Measurements from ENCODE around the gene TRAK2.
"Not testable (repeated sequence)": the region's sequence is repeated elsewhere in the genome, so short reads cannot be mapped to it uniquely, and the experiment has no call there.

Gene TRAK2

DNA sequence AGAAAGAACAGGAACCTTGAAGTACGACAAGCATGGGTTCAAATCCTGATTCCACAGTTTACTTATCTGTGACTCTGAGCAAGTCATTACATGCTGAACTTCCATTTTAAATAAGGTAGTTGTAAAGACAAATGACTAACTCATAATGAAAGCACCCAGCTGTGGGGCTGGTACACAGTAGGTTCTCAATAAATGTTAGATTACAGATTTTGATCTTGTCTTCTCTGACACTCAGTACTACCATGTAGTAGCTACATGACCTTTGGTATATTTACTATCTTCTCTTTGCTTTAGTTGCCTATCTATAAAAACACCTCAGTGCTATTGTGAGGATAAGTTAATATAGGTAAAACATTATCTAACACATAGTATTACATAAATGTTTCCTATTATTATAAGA lies 3.2 kb downstream of the TRAK2 start:
- DNase-seq, result no peak

DNA sequence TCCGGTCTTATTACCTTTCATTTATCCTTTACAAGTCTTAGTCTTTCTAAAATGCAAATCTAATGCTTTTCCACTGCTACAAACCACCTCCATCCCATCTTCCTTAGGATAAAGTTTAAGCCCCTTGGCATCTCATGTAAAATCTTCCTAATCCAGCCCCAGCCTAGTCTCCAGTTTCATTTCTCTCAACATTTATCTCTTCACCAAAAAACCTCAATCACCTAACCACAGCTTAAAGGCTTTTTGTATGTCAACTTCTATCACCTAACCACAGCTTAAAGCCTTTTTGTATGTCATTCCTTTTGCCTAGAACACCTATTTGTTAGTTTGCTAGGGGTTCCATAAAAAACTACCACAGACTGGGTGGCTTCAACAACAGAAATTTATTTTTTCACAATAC lies 4.2 kb downstream of the TRAK2 start:
- no peak for DNase-seq

DNA sequence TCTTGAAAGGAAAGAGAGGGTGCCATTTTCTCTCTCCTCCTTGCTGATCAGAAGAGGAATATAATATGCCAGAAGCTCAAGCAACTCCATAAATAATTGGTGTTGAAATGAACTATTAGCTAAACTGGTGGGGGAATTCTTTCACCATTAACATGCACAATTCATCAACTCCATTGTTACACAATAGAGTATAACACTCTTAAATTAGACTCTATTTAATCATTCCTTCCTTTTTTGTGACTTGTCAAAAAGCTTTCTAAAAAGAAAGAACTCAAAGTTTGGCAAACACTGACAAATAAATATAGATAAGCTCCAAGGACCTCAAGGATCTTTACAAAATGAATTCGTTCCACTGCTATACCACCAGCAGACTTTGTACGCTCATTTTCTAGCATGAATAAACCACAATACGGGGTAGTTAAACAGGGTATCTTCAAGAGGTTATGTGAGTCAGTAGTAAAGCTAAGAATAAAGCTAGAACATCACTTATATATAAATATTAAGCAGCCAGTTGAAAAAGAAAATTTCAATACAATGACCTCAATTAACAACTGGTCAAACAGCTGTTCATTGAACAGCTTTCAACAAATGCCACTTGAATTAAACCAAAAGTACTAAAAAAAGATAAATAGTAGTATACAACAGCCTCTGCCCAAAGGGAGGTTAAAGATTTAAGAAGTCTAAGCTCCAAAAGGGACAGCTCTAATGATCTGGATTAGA lies 6.4 kb downstream of the TRAK2 start:
- no peak for DNase-seq

DNA sequence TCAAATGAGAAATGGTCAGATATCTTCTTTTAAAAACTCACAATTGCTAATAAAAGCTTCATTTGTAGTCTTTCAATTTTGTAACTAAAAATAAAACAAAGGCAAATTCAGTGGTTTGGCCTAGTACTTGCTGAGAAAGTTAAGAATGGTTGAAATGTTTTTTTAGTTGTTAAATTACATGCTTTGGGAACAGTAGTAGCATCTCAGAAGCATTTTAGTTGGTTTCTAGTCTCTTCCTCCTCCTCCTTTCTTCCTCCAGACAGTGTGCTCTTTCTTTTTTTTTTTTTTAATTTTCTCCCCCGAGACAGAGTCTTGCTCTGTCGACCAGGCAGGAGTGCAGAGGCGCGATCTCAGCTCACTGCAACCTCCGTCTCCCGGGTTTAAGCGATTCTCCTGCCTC lies 9.8 kb downstream of the TRAK2 start:
- DNase-seq, result no peak

DNA sequence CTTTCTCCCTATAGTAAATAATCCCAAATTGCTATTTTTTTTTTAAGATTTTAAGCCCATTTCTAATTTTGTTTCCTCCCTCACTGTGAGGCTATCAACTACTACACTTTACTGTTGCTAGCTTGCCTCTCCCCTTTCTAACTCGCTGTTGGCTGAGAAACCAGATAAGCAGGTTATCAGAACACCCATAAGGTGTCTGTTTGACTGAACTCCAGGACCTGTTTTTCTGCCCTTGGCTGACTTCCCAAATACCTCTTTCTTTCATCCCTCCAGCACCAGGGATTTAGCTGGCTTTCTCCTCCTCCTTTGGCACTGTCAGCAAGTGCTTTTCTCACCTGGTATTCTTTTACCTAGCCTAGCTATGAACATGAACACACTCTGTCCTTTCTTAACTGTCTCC lies 11.1 kb downstream of the TRAK2 start:
- no peak for DNase-seq

DNA sequence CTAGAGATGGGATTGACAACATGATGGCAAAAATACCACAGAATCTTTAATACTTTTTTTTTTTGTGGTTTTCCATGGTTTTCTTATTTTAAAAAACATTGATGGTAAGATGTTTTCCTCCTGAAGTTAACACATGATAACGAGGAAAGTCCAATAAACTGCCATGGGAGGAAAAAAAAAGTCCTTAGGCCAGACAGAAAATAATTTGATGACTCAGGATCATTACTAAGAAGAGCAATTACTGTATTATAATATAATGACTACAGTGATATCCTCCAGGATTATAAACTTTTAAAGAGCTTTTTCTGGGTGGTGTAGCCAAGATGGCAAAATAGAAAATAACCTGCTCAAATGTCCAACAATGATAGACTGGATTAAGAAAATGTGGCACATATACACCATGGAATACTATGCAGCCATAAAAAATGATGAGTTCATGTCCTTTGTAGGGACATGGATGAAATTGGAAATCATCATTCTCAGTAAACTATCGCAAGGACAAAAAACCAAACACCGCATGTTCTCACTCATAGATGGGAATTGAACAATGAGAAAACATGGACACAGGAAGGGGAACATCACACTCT lies 11.8 kb downstream of the TRAK2 start:
- DNase-seq, result not testable (repeated sequence)

DNA sequence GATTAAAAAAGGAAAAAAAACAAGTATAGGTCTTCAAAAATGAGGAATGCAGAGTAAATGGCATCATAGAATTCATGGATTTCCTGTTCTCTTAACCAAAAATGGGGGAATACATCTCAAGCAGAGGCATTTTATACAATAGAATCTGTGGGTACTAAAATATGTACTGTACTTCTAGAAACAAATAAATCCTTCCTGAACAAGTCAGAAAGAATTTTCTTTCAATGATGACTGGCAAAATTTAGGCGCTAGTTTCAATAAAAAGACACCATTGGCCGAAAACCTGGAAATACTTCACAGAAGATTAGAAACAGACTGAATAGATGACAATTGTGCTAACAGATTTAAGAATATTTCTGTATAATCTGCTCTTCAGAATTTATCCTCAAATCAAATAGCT lies 15.1 kb downstream of the TRAK2 start:
- DNase-seq, result no peak

DNA sequence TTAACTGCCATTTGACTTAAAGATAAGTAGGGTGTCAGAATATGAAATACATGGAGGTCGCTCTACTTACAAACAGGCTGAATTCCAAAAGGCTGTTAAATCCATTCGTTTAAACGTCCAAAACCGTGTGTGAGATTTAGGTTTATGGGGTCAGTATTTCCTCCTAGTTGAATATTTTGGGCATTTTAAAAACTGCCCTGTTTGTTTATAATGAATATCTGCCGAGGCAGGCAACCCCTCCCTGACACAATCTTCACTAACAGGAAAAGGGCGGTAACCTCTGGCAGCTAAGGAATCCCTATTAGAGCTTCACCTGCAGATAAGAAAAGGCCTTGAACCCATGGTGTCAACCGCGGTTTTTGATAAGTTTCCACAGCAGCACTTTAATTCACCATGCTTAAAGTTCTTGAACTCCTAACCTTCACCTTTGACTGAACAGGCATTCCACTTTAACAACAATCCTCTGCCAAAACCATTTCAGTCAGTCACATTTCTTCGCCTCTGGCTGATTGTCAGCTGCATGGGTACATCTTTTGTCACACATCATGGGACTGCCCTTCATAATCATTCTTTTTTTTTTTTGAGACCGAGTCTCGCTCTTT lies 17.8 kb downstream of the TRAK2 start:
- no peak for DNase-seq

DNA sequence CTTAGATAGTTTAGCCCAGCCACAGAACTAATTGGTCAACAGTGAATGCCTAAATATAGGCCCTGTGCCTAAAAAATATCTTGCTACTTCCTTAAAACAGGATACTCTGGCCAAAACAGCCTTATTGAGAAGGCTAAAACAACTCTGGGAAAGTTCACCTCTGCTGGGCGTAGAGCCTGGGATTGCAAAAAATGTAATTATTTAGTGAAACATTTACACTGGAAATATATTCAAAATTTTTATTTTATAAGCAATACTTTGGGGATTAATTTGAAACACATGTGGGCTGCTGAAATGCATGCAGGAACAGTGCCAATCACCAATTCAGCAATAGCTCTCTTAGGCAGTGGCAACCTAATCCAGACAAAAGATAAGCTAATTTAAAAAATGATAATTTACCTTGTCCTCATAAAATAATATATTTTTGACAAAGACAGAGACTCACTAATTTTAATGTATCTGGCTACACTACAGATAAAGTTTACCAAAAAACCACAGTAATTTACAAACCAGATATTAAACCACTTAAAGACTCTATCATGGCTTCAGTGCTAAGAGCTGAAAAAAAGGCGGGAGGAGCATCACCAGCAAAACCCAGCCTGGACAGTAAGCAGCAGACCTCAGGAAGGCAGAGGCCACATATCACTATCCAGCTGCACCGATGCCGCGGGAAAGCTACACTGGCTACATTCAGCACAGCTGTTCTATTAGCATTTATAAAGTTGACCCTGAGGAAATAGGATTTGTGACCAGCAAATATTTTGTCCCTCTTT lies 18.5 kb downstream of the TRAK2 start:
- DNase-seq, result no peak

DNA sequence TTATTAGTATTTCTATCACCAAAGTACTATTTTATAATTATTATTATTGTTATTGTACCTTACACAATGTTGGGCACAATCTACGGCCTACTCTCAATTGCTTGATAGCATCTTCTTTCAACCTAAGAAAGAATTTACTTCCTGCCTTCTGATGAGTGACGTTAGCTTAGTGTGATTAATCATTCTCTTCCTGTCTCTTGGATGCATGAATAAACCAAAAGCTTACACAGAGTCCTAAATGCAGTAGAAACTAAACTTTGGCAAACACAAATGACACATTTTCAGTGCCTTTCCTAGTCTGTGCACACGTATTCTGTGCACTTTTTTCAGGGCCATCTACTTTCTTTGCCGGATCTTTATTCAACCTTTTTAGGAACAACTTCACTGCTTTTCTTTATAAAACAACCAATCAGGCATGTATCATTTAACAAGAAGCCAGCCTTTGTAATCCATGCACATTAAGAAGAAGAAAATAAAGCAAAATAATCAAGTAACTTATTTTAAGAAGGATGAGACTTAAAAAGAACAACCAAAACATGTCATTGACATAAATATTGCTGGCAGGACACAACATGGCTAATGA lies 19.1 kb downstream of the TRAK2 start:
- DNase-seq, result no peak

DNA sequence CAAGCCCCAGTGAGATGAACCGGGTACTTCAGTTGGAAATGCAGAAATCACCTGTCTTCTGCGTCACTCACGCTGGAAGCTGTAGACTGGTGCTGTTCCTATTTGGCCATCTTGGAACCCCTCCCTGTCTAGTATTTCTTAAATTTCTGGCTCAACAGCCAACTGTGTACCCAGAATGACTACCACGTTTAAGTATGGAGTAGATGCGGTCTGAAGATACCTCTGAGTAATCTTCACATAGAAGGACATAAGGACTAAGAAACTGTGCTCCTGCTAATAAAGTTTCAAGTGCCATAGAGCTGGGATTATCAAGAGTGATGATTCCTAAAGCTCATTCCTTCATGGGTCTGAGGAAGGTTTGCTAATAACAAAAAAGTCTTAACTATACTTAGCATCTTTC lies 20.4 kb downstream of the TRAK2 start:
- DNase-seq, result no peak

DNA sequence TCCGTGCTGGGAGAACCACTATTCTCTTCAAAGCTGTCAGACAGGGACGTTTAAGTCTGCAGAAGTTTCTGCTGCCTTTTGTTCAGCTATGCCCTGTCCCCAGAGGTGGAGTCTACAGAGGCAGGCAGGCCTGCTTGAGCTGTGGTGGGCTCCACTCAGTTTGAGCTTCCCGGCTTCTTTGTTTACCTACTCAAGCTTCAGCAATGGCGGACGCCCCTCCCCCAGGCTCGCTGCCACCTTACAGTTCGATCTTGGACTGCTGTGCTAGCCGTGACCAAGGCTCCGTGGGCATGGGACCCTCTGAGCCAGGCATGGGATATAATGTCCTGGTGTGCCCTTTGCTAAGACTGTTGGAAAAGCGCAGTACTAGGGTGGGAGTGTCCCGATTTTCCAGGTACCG lies 20.9 kb downstream of the TRAK2 start:
- not testable (repeated sequence) for DNase-seq

DNA sequence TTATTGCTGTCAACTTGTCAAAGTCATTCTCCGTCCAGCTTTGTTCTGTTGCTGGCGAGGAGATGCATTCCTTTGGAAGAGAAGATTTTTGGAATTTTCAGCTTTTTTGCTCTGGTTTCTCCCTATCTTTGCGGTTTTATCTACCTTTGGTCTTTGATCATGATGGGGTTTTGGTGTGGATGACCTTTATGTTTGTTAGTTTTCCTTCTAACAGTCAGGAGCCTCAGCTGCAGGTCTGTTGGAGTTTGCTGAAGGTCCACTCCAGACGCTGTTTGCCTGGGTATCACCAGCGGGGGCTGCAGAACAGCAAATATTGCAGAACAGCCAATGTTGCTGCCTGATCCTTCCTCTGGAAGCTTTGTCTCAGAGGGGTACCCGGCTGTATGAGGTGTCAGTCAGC lies 21.4 kb downstream of the TRAK2 start:
- DNase-seq, result not testable (repeated sequence)

DNA sequence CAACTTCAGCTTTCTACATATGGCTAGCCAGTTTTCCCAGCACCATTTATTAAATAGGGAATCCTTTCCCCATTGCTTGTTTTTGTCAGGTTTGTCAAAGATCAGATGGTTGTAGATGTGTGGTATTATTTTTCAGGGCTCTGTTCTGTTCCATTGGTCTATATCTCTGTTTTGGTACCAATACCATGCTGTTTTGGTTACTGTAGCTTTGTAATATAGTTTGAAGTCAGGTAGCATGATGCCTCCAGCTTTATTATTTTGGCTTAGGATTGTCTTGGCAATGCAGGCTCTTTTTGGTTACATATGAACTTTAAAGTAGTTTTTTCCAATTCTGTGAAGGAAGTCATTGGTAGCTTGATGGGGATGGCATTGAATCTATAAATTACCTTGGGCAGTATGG lies 22.9 kb downstream of the TRAK2 start:
- DNase-seq, result not testable (repeated sequence)

DNA sequence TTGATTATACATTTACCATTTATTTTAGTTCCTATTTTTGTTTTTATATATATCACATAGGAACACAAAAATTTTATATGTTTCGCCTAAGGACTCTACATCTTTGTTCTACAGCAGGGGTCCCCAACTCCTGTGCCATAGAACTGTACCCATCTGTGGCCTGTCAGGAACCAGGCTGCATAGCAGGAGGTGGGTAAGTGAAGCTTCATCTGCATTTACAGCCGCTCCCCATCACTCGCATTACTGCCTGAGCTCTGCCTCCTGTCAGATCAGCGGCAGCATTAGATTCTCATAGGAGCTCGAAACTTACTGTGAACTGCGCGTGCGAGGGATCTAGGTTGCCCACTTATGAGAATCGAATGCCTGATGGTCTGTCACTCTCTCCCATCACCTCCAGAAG lies 25.3 kb downstream of the TRAK2 start:
- DNase-seq, result no peak

DNA sequence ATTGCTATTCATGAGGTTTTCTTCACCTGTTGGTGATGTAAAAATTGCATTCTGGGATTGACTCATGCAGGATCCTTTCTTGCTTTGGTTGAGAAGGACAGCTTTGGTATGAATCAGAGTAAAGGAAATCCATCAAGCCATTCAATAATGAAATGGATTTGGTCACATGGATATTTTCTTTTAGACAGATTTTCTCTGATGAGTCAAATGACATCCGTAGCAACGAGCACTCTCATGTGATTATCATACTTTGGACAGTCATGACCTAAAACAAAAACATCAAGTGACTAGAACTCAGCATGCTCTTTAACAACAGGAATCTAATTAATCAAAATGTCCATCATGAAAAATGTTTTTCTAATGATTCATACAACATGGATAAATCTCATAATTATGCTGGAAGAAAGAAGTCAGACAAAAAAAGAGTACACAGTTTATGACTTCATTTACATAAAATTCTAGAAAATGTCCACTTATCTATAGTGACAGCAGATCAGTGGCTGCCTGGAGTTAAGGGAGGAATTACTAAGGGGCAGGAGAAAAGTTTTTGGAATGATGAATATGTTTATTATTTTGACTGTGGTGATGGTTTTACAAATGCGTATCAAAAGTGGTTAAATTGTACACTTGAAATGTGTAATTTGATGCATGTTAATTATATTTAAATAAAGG lies 30.7 kb downstream of the TRAK2 start:
- no peak for DNase-seq

DNA sequence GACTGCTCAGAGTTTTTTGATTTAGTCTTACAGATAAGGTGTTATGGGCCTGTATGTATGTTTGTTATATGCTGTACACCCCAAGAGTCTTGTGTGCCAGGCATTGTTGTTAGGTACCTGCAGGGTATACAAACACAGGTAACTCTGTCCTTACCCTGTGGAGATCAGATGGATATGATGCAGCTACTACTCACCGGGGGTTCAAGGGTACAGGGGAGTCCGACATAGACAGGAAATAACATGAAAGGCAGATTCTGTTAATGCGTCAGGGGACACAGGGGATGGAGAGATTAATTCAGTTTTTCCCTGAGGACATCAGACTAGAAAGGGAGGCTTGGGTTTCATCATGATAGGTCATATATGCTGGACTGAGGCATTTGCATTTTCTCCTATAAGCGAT lies 31.3 kb downstream of the TRAK2 start:
- no peak for DNase-seq

DNA sequence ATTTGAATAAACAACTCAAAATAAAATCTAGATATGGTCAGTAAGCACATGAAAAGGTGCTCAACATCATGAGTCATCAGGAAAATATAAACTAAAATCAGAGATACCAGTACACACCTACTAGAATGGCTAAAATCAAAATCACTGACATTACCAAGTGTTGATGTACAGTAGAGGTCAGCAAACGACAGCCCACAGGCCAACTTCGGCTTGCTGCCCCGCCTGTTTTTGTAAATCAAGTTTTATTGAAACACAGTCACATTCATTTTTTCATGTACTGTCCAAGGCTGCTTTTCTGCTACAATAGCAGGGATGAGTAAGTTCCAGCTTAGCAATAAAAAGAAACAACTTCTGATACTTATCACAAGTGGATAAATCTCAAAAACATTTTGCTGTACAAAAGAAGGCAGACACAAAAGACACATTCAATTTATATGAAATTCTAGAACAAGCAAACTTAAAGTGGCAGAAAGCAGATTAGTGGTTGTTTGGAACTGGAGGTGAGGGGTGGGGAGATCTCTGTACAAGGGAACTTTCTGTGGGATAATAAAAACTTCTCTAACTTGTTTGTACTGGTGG lies 32.1 kb downstream of the TRAK2 start:
- no peak for DNase-seq

DNA sequence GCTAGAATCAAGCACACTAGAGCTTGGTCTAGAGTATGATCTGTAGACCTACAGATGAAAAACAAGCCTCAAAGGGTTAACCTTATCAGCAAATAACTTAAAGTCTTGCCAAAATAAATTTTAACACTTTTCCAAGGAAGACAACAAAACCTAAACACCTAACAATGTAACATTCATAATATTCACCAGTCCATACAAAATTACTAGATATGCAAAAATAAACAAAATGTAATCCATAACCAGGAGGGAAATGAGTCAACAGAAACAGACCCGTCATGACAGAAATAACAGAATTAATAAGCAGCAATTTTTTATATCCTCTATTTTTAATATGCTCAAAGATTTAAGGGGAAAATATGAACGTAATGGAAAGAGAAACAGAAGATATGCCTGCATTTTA lies 36.1 kb downstream of the TRAK2 start:
- DNase-seq, result no peak

DNA sequence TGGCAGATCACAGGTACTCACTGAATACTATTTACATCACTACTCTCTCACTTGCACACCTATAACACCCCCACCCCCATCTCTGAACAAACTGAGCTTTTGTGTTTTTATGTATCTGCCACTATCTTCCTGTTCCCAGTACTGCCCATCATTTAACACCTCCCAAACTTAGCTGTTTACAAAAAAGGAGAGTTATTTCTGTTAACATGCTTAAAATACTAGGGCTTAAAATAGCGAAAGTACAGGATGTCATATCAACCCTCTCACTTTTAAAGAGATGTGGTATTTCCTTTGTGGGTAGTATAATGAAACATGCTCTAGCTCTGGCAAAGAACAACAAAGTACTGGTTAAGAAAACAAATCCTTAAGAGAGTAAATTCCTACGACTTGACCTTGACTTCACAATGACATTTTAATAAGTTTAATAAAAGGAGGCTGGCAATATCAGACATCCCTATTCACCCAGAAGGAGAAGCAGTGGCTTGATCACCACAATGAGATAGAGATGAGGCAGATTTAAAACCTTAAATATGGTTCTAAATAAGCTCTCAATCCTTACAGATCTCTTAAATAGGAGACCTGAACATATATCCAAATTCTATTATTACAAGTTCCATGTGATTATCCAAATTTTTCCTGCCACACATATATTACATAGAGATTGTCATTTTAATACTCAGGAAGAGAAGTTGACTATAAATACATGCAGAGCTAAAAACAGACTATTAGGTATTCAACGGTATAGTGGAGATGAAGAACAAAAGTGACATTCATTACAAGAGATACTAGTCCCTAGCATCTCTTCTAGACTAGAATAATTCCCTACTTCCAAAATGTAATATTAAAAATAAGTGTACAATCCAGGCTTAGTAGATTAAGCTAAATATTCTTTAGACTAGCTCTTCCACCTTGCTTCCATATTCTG lies 36.9 kb downstream of the TRAK2 start:
- no peak for DNase-seq

DNA sequence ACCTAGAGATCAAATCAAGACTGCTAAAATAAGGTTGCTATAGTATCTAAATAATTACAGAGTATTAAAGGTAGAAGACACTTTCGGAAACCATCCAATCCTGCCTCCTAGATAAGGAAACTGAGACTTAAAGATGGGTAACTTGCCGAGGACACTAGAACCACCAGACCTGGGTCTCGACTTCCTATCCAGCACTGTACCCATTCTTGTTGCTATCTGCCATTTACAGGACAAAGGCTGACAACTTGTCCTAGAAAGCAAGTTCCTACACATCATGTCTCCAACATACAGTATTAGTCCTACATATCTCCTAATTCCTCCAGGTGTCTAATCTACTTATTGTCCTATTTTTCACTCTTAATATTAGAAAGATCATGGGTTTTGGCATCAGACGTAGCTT lies 37.7 kb downstream of the TRAK2 start:
- DNase-seq, result no peak
